Measurements from ENCODE around the gene FNDC1. TPM values are rescaled to one million over a fixed set of nuclear protein-coding genes. Genes with fewer than 3 reads are reported as not detected.

The FNDC1 gene
- total and polyA plus RNA-seq, 12 donors: 0.07 to 6.2 (median 2.7) TPM

GRCh38 chr6:159178847-159179246 lies 9.6 kb downstream of the FNDC1 start:
- no peak for ATAC-seq

GRCh38 chr6:159180001-159180400 lies 10.8 kb downstream of the FNDC1 start:
- DNase-seq: no peak
- Histone ChIP-seq H3K9me3 (peaks cover 0 to under 1% (median 0%) of the 10 kb centered on the region in 11 donors), H3K4me1 (peaks cover 0 to 6% (median 0%) of the 10 kb centered on the region in 9 donors), H3K27ac (no peak overlapping the region), H3K4me3 (no peak overlapping the region), H3K36me3 (no peaks in the 10 kb centered on the region), H3K27me3 (peaks cover 0 to 11% (median 6%) of the 10 kb centered on the region in 7 donors)
- ATAC-seq: no peak
- 82 to 83% methylated on average over 4 of the region's 4 CpGs for WGBS, 2 donors
- intact Hi-C loops (cut with DNase I): no loop called here
- no peak for TF ChIP-seq CTCF (IDR thresholded peaks at IDR 0.05)

More at GRCh38 chr6:159178847-159179246, 9.6 kb downstream of the FNDC1 start:
- TF ChIP-seq CTCF (IDR thresholded peaks at IDR 0.05): no peak
- WGBS, 2 donors: 88 to 89% methylated on average over 9 of the region's 9 CpGs
- peaks cover 0 to 22% (median 14%) of the 10 kb centered on the region in 7 donors for H3K27me3 ChIP-seq
- intact Hi-C loops (cut with DNase I): loop anchor here in 3 of 10 donors (5.0 to 10.0 kb wide), 2 partner anchors 286 to 473 kb away; no protein-coding TSS in a partner anchor
- no peaks in the 10 kb centered on the region for H3K9me3 ChIP-seq
- peaks cover 0 to 18% (median 0%) of the 10 kb centered on the region in 9 donors for H3K4me1 ChIP-seq
- peak overlapping the region in 1 of 10 donors; percentile 48 for H3K27ac ChIP-seq
- no peaks in the 10 kb centered on the region for H3K36me3 ChIP-seq
- H3K4me3 ChIP-seq: no peak overlapping the region
- DNase-seq: no peak

GRCh38 chr6:159181914-159182313 lies 12.7 kb downstream of the FNDC1 start:
- no peak overlapping the region for H3K4me3 ChIP-seq
- WGBS, 2 donors: 88 to 96% methylated on average over 2 of the region's 2 CpGs
- intact Hi-C loops (cut with DNase I): no loop called here
- no peak for DNase-seq
- H3K36me3 ChIP-seq: no peaks in the 10 kb centered on the region
- H3K27ac ChIP-seq: no peak overlapping the region
- H3K9me3 ChIP-seq: peaks cover 0 to 10% (median 0%) of the 10 kb centered on the region in 11 donors
- peaks cover 0 to 8% (median 2%) of the 10 kb centered on the region in 7 donors for H3K27me3 ChIP-seq
- TF ChIP-seq CTCF (IDR thresholded peaks at IDR 0.05): no peak
- H3K4me1 ChIP-seq: no peaks in the 10 kb centered on the region
- ATAC-seq: no peak

- H3K27me3 ChIP-seq: peaks cover 0 to 11% (median 3%) of the 10 kb centered on the region in 7 donors
- H3K27ac ChIP-seq: no peak overlapping the region
- H3K4me1 ChIP-seq: no peaks in the 10 kb centered on the region
- H3K36me3 ChIP-seq: no peaks in the 10 kb centered on the region
- no peak for TF ChIP-seq CTCF (IDR thresholded peaks at IDR 0.05)
- intact Hi-C loops (cut with DNase I): no loop called here
- no peak for ATAC-seq
- 77 to 86% methylated on average over 1 of the region's 1 CpG for WGBS, 2 donors
- peaks cover 0 to 10% (median 0%) of the 10 kb centered on the region in 11 donors for H3K9me3 ChIP-seq
- DNase-seq: no peak
- H3K4me3 ChIP-seq: no peak overlapping the region
Observed at GRCh38 chr6:159184559-159184958, 15.4 kb downstream of the FNDC1 start.

Data from heart right ventricle (tissue), 16 donors.